GM12878 (cell line): Measurements from ENCODE around the gene CENPH.

Source experiments
- CHD4 ChIP-seq: fragments of 200-600 bp; sonication (generic); IDR thresholded peaks from 2 replicates; pipeline ENCODE4 v1.6.1; 2016; ENCODE audit warnings: mild to moderate bottlenecking
- CTCF ChIP-seq, 3 experiments: IDR thresholded peaks in 2 of 3; conservative IDR thresholded peaks in 1 of 3; 2 replicates each; pipeline ENCODE4 v1.5.1; 2011; ENCODE audit warnings: low read depth in 3 of 3, low read length in 3 of 3, mild to moderate bottlenecking in 3 of 3, control low read depth in 2 of 3, moderate library complexity in 2 of 3, inconsistent platforms in 1 of 3, mixed read lengths in 1 of 3; ENCODE audit not compliant: control insufficient read depth in 2 of 3, insufficient read depth in 1 of 3; ENCODE audit errors: extremely low read depth in 1 of 3
- EZH2 ChIP-seq: IDR thresholded peaks from 2 replicates; pipeline ENCODE4 v1.6.1; 2012; ENCODE audit warnings: low read depth, mild to moderate bottlenecking, control low read depth, inconsistent platforms, low read length, borderline replicate concordance; ENCODE audit not compliant: control insufficient read depth
- GABPA ChIP-seq: IDR thresholded peaks from 2 replicates; pipeline ENCODE4 v1.6.1; 2014; ENCODE audit warnings: antibody characterized with exemption, low read depth, mild to moderate bottlenecking, inconsistent platforms
- KDM1A ChIP-seq: fragments of 200-600 bp; sonication (generic); IDR thresholded peaks from 2 replicates; pipeline ENCODE4 v1.6.1; 2016; ENCODE audit warnings: borderline replicate concordance
- POLR2AphosphoS5 ChIP-seq: IDR thresholded peaks from 2 replicates; pipeline ENCODE4 v1.6.1; 2011; ENCODE audit warnings: mild to moderate bottlenecking, low read length, inconsistent platforms
- PRDM15 ChIP-seq: fragments of 450-650 bp; formaldehyde crosslinking; IDR thresholded peaks from 2 replicates; pipeline ENCODE4 v1.4.0; 2020; ENCODE audit warnings: mild to moderate bottlenecking, moderate library complexity

GRCh38 chr5:69170969-69171368 is 18.4 kb upstream of the CENPH start:
- TF ChIP-seq POLR2AphosphoS5, result no peak
- TF ChIP-seq KDM1A, result no peak
- TF ChIP-seq CHD4, result no peak
- no peak for TF ChIP-seq EZH2
- no peak for TF ChIP-seq CTCF (IDR thresholded peaks at IDR 0.05 in 2 of 3, conservative IDR thresholded peaks at IDR 0.05 in 1 of 3; ENCODE audit: control insufficient read depth in 2 of 3, extremely low read depth in 1 of 3, insufficient read depth in 1 of 3, low read depth in 3 of 3, low read length in 3 of 3)
- no peak for TF ChIP-seq PRDM15 (CRISPR knock-in tag)
- TF ChIP-seq GABPA, result no peak
